OCI-LY7 (cell line): ENCODE measurements around the gene DEFB118. TPM values are rescaled to one million over a fixed set of nuclear protein-coding genes. Genes with fewer than 3 reads are reported as not detected.

ENCODE experiments used
- BruUV-seq: library from RNA; stranded (reverse); fragments of 400-500 nt; replicated peaks from 2 replicates; lab custom pipeline; 2021; lab: Mats Ljungman, UMichigan
- CTCF ChIA-PET: fragments of 300-600 bp; sonication (Branson Sonifier 250); formaldehyde crosslinking; loops from one replicate; lab custom pipeline; 2022; ENCODE audit warnings: antibody characterized with exemption; ENCODE audit not compliant: unreplicated experiment; lab: Charles Lee
- POLR2A ChIA-PET: fragments of 300-600 bp; sonication (Branson Sonifier 250); formaldehyde crosslinking; loops from one replicate; lab custom pipeline; 2022; ENCODE audit warnings: antibody characterized with exemption; lab: Charles Lee
- DNase-seq: peaks from one replicate; pipeline ENCODE4 v3.0.0-alpha.2; 2015; ENCODE audit warnings: low spot score
- H2AFZ ChIP-seq: fragments of 200-600 bp; sonication (generic), shearing (Covaris generic); 2 replicates; pipeline ENCODE4 v1.6.1; 2014; ENCODE audit warnings: mild to moderate bottlenecking, antibody characterized with exemption, low read length, moderate library complexity
- H3K27ac ChIP-seq: fragments of 200-600 bp; sonication (generic); 2 replicates; pipeline ENCODE4 v1.5.1; 2014; ENCODE audit warnings: mixed run types, low read depth, mild to moderate bottlenecking, moderate library complexity, low read length, inconsistent platforms; ENCODE audit not compliant: poor library complexity, severe bottlenecking
- H3K36me3 ChIP-seq: fragments of 200-600 bp; sonication (generic); 2 replicates; pipeline ENCODE4 v1.6.1; 2014; ENCODE audit warnings: mild to moderate bottlenecking, antibody characterized with exemption, low read length, moderate library complexity, mixed read lengths; ENCODE audit not compliant: insufficient read depth
- H3K4me1 ChIP-seq: fragments of 200-600 bp; sonication (generic); 2 replicates; pipeline ENCODE4 v1.5.1; 2014; ENCODE audit warnings: mild to moderate bottlenecking, low read length; ENCODE audit not compliant: insufficient read depth, poor library complexity, severe bottlenecking
- H3K4me2 ChIP-seq: fragments of 200-600 bp; sonication (generic); 2 replicates; pipeline ENCODE4 v1.6.1; 2014; ENCODE audit warnings: mild to moderate bottlenecking, low read length
- H3K4me3 ChIP-seq: fragments of 200-600 bp; sonication (generic); 2 replicates; pipeline ENCODE4 v1.5.1; 2014; ENCODE audit warnings: mild to moderate bottlenecking, low read depth, low read length; ENCODE audit not compliant: poor library complexity, severe bottlenecking
- H3K79me2 ChIP-seq: fragments of 200-600 bp; sonication (generic); 2 replicates; pipeline ENCODE4 v1.6.1; 2016; ENCODE audit warnings: low read depth, mild to moderate bottlenecking, low read length, moderate library complexity, mixed read lengths; ENCODE audit not compliant: insufficient read depth
- H3K9me2 ChIP-seq: fragments of 200-600 bp; sonication (generic); 2 replicates; pipeline ENCODE4 v1.6.1; 2016; ENCODE audit warnings: mild to moderate bottlenecking, low read length, mixed read lengths; ENCODE audit not compliant: insufficient read depth
- H3K9me3 ChIP-seq: fragments of 200-600 bp; sonication (generic); 2 replicates; pipeline ENCODE4 v1.6.1; 2014; ENCODE audit warnings: mild to moderate bottlenecking, mixed run types, low read length, mixed read lengths
- H4K20me1 ChIP-seq: fragments of 200-600 bp; sonication (generic); 2 replicates; pipeline ENCODE4 v1.6.1; 2014; ENCODE audit warnings: mild to moderate bottlenecking, antibody characterized with exemption, low read length, moderate library complexity, mixed read lengths; ENCODE audit not compliant: insufficient read depth
- EZH2phosphoT487 ChIP-seq: fragments of 200-600 bp; sonication (generic); IDR thresholded peaks from 2 replicates; pipeline ENCODE4 v1.6.1; 2018; ENCODE audit warnings: low read depth, borderline replicate concordance, mild to moderate bottlenecking, mixed run types, antibody characterized with exemption, low read length, moderate library complexity, mixed read lengths
- intact Hi-C: fragments of 100-400 bp; cut with micrococcal nuclease; formaldehyde crosslinking; loops from one replicate; pipeline ENCODE4 v1.10.0; 2022; ENCODE audit not compliant: unreplicated experiment
- total RNA-seq, 2 experiments: library from RNA; depleted of rRNA in 1 of 2; stranded (reverse); fragments of >200 nt in 1 of 2; shearing (Covaris generic) in 1 of 2; gene quantifications; 2 replicates each; pipeline ENCODE4 v1.2.3, GENCODE V29; 2014 to 2022
- TF ChIP-seq, protein P1 (sequence below): fragments of 200-600 bp; sonication (generic); conservative IDR thresholded peaks from 2 replicates; pipeline ENCODE4 v1.5.1; 2014; ENCODE audit warnings: mild to moderate bottlenecking, antibody characterized with exemption, low read length, moderate library complexity, mixed read lengths

Gene DEFB118
- total RNA-seq, 2 experiments from 2014 or later = not detected

DNA sequence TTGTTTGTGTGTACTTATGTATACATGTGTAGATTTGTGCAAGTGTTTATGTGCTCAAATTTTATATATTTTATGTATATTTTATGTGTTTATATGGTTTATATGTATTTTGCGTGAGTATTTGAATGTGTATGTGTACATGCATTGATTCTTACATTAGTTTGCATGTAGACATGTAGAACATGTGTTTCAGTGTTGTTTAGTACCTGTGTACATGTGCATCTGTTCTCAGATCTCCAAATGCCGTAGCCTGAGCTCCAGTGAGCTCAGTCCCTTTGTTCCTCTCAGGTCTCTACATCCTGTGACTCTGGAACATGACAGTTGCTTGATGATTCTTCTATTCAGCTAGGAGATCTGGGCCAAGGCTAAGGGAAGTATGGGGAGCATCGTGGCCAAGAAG, 26.5 kb downstream of the DEFB118 start:
- Histone ChIP-seq H3K4me1 (no peaks in the 10 kb centered on the region), H3K79me2 (no peaks in the 10 kb centered on the region), H3K9me3 (no peaks in the 10 kb centered on the region), H4K20me1 (no peaks in the 10 kb centered on the region), H3K4me3 (no peak overlapping the region), H3K9me2 (no peaks in the 10 kb centered on the region), H3K27ac (no peak overlapping the region), H3K4me2 (no peak overlapping the region), H2AFZ (no peak overlapping the region), H3K36me3 (no peaks in the 10 kb centered on the region)
- DNase-seq = no peak
- intact Hi-C loops = no loop called here
- TF ChIP-seq EZH2phosphoT487 = no peak
- TF ChIP-seq, protein P1, sequence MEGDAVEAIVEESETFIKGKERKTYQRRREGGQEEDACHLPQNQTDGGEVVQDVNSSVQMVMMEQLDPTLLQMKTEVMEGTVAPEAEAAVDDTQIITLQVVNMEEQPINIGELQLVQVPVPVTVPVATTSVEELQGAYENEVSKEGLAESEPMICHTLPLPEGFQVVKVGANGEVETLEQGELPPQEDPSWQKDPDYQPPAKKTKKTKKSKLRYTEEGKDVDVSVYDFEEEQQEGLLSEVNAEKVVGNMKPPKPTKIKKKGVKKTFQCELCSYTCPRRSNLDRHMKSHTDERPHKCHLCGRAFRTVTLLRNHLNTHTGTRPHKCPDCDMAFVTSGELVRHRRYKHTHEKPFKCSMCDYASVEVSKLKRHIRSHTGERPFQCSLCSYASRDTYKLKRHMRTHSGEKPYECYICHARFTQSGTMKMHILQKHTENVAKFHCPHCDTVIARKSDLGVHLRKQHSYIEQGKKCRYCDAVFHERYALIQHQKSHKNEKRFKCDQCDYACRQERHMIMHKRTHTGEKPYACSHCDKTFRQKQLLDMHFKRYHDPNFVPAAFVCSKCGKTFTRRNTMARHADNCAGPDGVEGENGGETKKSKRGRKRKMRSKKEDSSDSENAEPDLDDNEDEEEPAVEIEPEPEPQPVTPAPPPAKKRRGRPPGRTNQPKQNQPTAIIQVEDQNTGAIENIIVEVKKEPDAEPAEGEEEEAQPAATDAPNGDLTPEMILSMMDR = no peak
- no TSS peak for BruUV-seq
- ChIA-PET CTCF (no interaction called here), POLR2A (no interaction called here)

DNA sequence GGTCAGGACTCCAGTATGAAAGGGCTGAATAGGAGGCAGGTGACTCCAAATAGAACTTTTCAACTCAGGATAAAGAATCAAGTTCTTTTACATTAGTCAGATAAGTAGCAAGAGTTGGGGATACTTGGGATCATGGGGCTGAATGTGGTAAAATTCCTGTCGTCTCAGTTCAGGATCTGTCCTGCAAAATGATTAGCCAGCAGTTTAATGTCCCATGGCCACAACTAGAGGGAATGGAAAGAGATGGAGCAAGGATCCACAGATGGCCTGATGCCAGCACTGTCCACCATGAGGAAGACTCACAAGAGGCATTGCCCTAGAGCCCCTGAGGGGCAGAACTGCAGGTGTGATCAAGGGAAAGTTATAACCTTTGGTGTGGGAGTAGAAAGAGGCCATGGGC, 35.5 kb downstream of the DEFB118 start:
- CTCF ChIA-PET = no interaction called here
- no TSS peak for BruUV-seq
- intact Hi-C loops = no loop called here
- H3K4me3 ChIP-seq = no peak overlapping the region
- no peaks in the 10 kb centered on the region for H3K4me1 ChIP-seq
- H3K9me2 ChIP-seq = no peaks in the 10 kb centered on the region
- H3K27ac ChIP-seq = no peak overlapping the region
- no peak overlapping the region for H3K4me2 ChIP-seq
- H3K79me2 ChIP-seq = no peaks in the 10 kb centered on the region
- H2AFZ ChIP-seq = no peak overlapping the region
- no peaks in the 10 kb centered on the region for H3K36me3 ChIP-seq
- no peak for TF ChIP-seq EZH2phosphoT487
- TF ChIP-seq, protein P1 = no peak
- DNase-seq = no peak
- no peaks in the 10 kb centered on the region for H4K20me1 ChIP-seq
- H3K9me3 ChIP-seq = no peaks in the 10 kb centered on the region
- POLR2A ChIA-PET = interaction anchor here (0.6 kb wide), 1 partner anchor 12 kb away, joined by 4 read pairs; no protein-coding TSS in a partner anchor

DNA sequence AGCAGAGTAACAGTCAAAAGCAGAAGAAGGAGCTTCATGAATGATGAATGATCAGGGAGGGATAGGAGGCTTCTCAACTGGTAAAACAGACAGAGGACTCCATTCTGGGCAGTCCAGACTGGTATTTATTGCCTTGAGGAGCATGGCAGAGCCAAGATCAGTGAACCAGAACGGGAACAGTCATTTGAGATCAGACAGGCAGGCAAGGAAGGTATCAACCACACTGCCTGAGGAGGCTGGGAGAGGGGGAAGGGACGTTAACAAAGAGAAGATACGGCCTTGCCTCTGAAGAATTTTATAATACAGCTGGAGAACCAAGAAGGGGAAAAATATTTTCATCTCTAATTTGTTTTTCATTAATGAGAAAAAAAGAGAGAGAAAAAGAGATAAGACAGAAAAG, 37.7 kb downstream of the DEFB118 start, which contains the start of gene DEFB121:
Gene DEFB121, minus strand, starts transcription at position 101 of the 400 bp plus-strand sequence. Its CDS starts 63 bp downstream, at position 38.
- no TSS peak for BruUV-seq
- CTCF ChIA-PET = no interaction called here
- no peak for TF ChIP-seq EZH2phosphoT487
- TF ChIP-seq, protein P1 = no peak

More for the DNA sequence above, 37.7 kb downstream of the DEFB118 start, which contains the start of gene DEFB121:
- no peaks in the 10 kb centered on the region for H3K36me3 ChIP-seq
- H3K79me2 ChIP-seq = no peaks in the 10 kb centered on the region
- H2AFZ ChIP-seq = no peak within 1 kb of the TSS
- DNase-seq = no peak
- no peaks in the 10 kb centered on the region for H4K20me1 ChIP-seq
- H3K4me2 ChIP-seq = no peak within 1 kb of the TSS
- no peaks in the 10 kb centered on the region for H3K9me3 ChIP-seq
- no peak within 1 kb of the TSS for H3K4me3 ChIP-seq
- POLR2A ChIA-PET = no interaction called here
- intact Hi-C loops = no loop called here
- no peaks in the 10 kb centered on the region for H3K4me1 ChIP-seq
- no peaks in the 10 kb centered on the region for H3K9me2 ChIP-seq
- no peak within 1 kb of the TSS for H3K27ac ChIP-seq
